ENCODE data around the gene RNF212.

RNF212 gene

GRCh38 chr4:1090036-1090435, 23.3 kb downstream of the RNF212 start:
- DNase-seq (ENCODE audit: low spot score), result no peak
- no peak for TF ChIP-seq CTCF (IDR thresholded peaks at IDR 0.05; ENCODE audit: extremely low read depth, missing control alignments)

- no peak for DNase-seq (ENCODE audit: low spot score)
- no peak for TF ChIP-seq CTCF (IDR thresholded peaks at IDR 0.05; ENCODE audit: extremely low read depth, missing control alignments)
Observed at GRCh38 chr4:1087371-1087770, 26.0 kb downstream of the RNF212 start.

GRCh38 chr4:1086011-1086410, 27.4 kb downstream of the RNF212 start:
- no peak for TF ChIP-seq CTCF (IDR thresholded peaks at IDR 0.05; ENCODE audit: extremely low read depth, missing control alignments)

GRCh38 chr4:1085404-1085799, 28.0 kb downstream of the RNF212 start:
- no peak for DNase-seq (ENCODE audit: low spot score)
- no peak for TF ChIP-seq CTCF (IDR thresholded peaks at IDR 0.05; ENCODE audit: extremely low read depth, missing control alignments)

More at GRCh38 chr4:1086011-1086410, 27.4 kb downstream of the RNF212 start:
- no peak for DNase-seq (ENCODE audit: low spot score)

- TF ChIP-seq CTCF (IDR thresholded peaks at IDR 0.05; ENCODE audit: extremely low read depth, missing control alignments), result no peak
- no peak for DNase-seq (ENCODE audit: low spot score)
Observed at GRCh38 chr4:1084796-1085403, 28.5 kb downstream of the RNF212 start.

GRCh38 chr4:1084394-1084793, 29.0 kb downstream of the RNF212 start:
- DNase-seq (ENCODE audit: low spot score), result no peak
- TF ChIP-seq CTCF (IDR thresholded peaks at IDR 0.05; ENCODE audit: extremely low read depth, missing control alignments), result no peak

- TF ChIP-seq CTCF (IDR thresholded peaks at IDR 0.05; ENCODE audit: extremely low read depth, missing control alignments), result no peak
- DNase-seq (ENCODE audit: low spot score), result no peak
Observed at GRCh38 chr4:1082215-1083182, 30.9 kb downstream of the RNF212 start.
